K562 treated with DMSO at 1 percent for 12 hours (cell line): ENCODE data around the gene ERCC2. TPM values are rescaled to one million over a fixed set of nuclear protein-coding genes. Genes with fewer than 3 reads are reported as not detected.

Experiments
- total RNA-seq: library from RNA; unstranded; fragments of 300-600 nt; gene quantifications from 2 replicates; pipeline ENCODE4 v1.2.3, GENCODE V29; 2022; ENCODE audit not compliant: insufficient read depth

Gene ERCC2
- total RNA-seq: 24.6 and 32.3 TPM in 2 replicates

GRCh38 chr19:45370410-45371204 lies at the start of gene ERCC2:
TSS of gene ERCC2 (minus strand) at chr19:45370573. CDS start at chr19:45370540, 33 bp downstream.

GRCh38 chr19:45406226-45407090 lies 36.1 kb upstream of the ERCC2 start, which contains the start of gene POLR1G:
TSS of gene POLR1G (plus strand) at chr19:45406644. CDS start at chr19:45406697, 53 bp downstream.

GRCh38 chr19:45404557-45405434 lies 34.4 kb upstream of the ERCC2 start, which contains the start of gene PPP1R13L:
TSS of gene PPP1R13L (minus strand) at chr19:45405069. CDS start at chr19:45398318, 6,751 bp downstream.

GRCh38 chr19:45340232-45340898 lies 30.0 kb downstream of the ERCC2 start, which contains the start of gene KLC3:
TSS of gene KLC3 (plus strand) at chr19:45340750. CDS start at chr19:45345542, 4,792 bp downstream.

GRCh38 chr19:45322744-45323281 lies 47.6 kb downstream of the ERCC2 start, which contains the start of gene CKM:
TSS of gene CKM (minus strand) at chr19:45322875. CDS start at chr19:45319713, 3,162 bp downstream.

Other genes starting within 250 kb of the ERCC2 start
- gene NKPD1, start 209.6 kb downstream of the ERCC2 start, total RNA-seq: 0.25 and 0.73 TPM in 2 replicates
- gene TRAPPC6A, start 192.3 kb downstream of the ERCC2 start, total RNA-seq: 64.4 and 117 TPM in 2 replicates
- gene BLOC1S3, start 191.8 kb downstream of the ERCC2 start, total RNA-seq: 25.7 and 29.9 TPM in 2 replicates
- 16.3 and 18.8 TPM in 2 replicates for gene EXOC3L2, start 125.2 kb downstream of the ERCC2 start, total RNA-seq
- gene MARK4, start 119.3 kb downstream of the ERCC2 start, total RNA-seq: 17.2 and 27.0 TPM in 2 replicates
- gene CKM, start 47.7 kb downstream of the ERCC2 start, total RNA-seq: not detected in 2 replicates
- 5.4 and 5.9 TPM in 2 replicates for gene KLC3, start 29.8 kb downstream of the ERCC2 start, total RNA-seq
- 14.7 and 18.9 TPM in 2 replicates for gene PPP1R13L, start 34.5 kb upstream of the ERCC2 start, total RNA-seq
- gene POLR1G, start 36.1 kb upstream of the ERCC2 start, total RNA-seq: 0.98 and 3.0 TPM in 2 replicates
- gene ERCC1, start 53.3 kb upstream of the ERCC2 start, total RNA-seq: 55.7 and 65.2 TPM in 2 replicates
- gene FOSB, start 97.4 kb upstream of the ERCC2 start, total RNA-seq: 1.1 and 1.5 TPM in 2 replicates
- 66.8 and 81.5 TPM in 2 replicates for gene RTN2, start 126.5 kb upstream of the ERCC2 start, total RNA-seq
- gene PPM1N, start 127.9 kb upstream of the ERCC2 start, total RNA-seq: 8.9 and 12.3 TPM in 2 replicates
- gene VASP, start 136.9 kb upstream of the ERCC2 start, total RNA-seq: 106 and 111 TPM in 2 replicates
- 6.0 and 15.1 TPM in 2 replicates for gene OPA3, start 214.2 kb upstream of the ERCC2 start, total RNA-seq
- not detected in 2 replicates for gene GPR4, start 231.6 kb upstream of the ERCC2 start, total RNA-seq